Activated CD8-positive, alpha-beta memory T cell treated with anti-CD3 and anti-CD28 coated beads for 4 hours (primary cell): ENCODE measurements around the gene TBX3.

Source experiments
- DNase-seq, 2 donors: peaks; one replicate each; pipeline ENCODE4 v3.0.0-alpha.2; 2020; ENCODE audit warnings: low read depth in 2 of 2

Gene TBX3

GRCh38 chr12:114668151-114668885 lies 15.7 kb downstream of the TBX3 start:
- no peak for DNase-seq

- DNase-seq: no peak
These were observed 16.3 kb downstream of the TBX3 start for GRCh38 chr12:114667669-114668150.

GRCh38 chr12:114666746-114667668 lies 17.0 kb downstream of the TBX3 start:
- DNase-seq: no peak

GRCh38 chr12:114665411-114666260 lies 18.3 kb downstream of the TBX3 start:
- no peak for DNase-seq

- DNase-seq: no peak
These were observed 19.2 kb downstream of the TBX3 start for GRCh38 chr12:114664651-114665320.

GRCh38 chr12:114662512-114663177 lies 21.3 kb downstream of the TBX3 start:
- peak; percentile 16 to 25 for DNase-seq

GRCh38 chr12:114661245-114661644 lies 22.7 kb downstream of the TBX3 start:
- no peak for DNase-seq

GRCh38 chr12:114659084-114659483 lies 24.9 kb downstream of the TBX3 start:
- DNase-seq: no peak

- DNase-seq: no peak
These were observed 26.0 kb downstream of the TBX3 start for GRCh38 chr12:114658002-114658441.

GRCh38 chr12:114657597-114657920 lies 26.4 kb downstream of the TBX3 start:
- no peak for DNase-seq

GRCh38 chr12:114656906-114657596 lies 26.9 kb downstream of the TBX3 start:
- DNase-seq: no peak

- no peak for DNase-seq
These were observed 27.8 kb downstream of the TBX3 start for GRCh38 chr12:114655934-114656749.

GRCh38 chr12:114649585-114649984 lies 34.4 kb downstream of the TBX3 start:
- no peak for DNase-seq

GRCh38 chr12:114648711-114649110 lies 35.3 kb downstream of the TBX3 start:
- no peak for DNase-seq

- DNase-seq: no peak
These were observed 45.1 kb downstream of the TBX3 start for GRCh38 chr12:114638790-114639435.

- DNase-seq: no peak
These were observed 47.1 kb downstream of the TBX3 start for GRCh38 chr12:114636723-114637480.

- DNase-seq: no peak
These were observed 52.7 kb downstream of the TBX3 start for GRCh38 chr12:114631242-114631641.

GRCh38 chr12:114628199-114628598 lies 55.8 kb downstream of the TBX3 start:
- no peak for DNase-seq
